Hematopoietic multipotent progenitor cell treated with erythropoietin and hydrocortisone succinate and interleukin-3 and kit ligand, for 17 days (in vitro differentiated cells): ENCODE data around the gene OR8H3.
"Not testable (repeated sequence)": the region's sequence is repeated elsewhere in the genome, so short reads cannot be mapped to it uniquely, and the experiment has no call there.

Source experiments
- DNase-seq: peaks from one replicate; pipeline ENCODE4 v3.0.0-alpha.2; 2015; ENCODE audit warnings: low spot score

OR8H3 gene, protein sequence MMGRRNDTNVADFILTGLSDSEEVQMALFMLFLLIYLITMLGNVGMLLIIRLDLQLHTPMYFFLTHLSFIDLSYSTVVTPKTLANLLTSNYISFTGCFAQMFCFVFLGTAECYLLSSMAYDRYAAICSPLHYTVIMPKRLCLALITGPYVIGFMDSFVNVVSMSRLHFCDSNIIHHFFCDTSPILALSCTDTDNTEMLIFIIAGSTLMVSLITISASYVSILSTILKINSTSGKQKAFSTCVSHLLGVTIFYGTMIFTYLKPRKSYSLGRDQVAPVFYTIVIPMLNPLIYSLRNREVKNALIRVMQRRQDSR

GRCh38 chr11:56122073-56122472 lies at the start of gene OR8H3:
OR8H3 (plus strand) TSS chr11:56122373; CDS start chr11:56122373, 0 bp downstream.
- DNase-seq: no peak

GRCh38 chr11:56089697-56090096 lies 32.5 kb upstream of the OR8H3 start:
- no peak for DNase-seq

DNA sequence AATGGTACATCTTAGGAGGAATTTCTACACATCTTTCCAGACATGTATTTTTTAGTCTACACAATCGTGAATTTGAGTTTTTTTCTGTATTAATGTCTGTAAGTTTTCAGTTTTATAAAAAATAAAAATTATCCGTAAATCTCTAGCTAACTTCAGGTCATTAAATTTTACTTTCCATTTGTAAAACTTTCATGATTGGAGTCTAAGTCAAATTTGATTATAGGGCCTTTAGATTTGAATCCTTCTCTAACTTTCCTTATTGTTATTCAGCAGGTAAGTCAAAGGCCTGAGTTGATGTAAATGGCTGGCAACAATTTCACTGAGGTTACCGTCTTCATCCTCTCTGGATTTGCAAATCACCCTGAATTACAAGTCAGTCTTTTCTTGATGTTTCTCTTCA lies 29.2 kb upstream of the OR8H3 start, which contains the start of gene OR8I2:
Gene OR8I2 (plus strand): TSS at position 301 of the 400 bp plus-strand sequence. CDS start 0 bp downstream, at position 301.
- no peak for DNase-seq

GRCh38 chr11:56103210-56103737 lies 18.9 kb upstream of the OR8H3 start, which contains the start of gene OR8H2:
OR8H2 (plus strand) TSS chr11:56103687; CDS start chr11:56105043, 1,356 bp downstream.
- no peak for DNase-seq

GRCh38 chr11:56140151-56140661 lies 18.0 kb downstream of the OR8H3 start, which contains the start of gene OR8J3:
OR8J3 (minus strand) TSS chr11:56140201; CDS start chr11:56137718, 2,483 bp downstream.
- no peak for DNase-seq

- not testable (repeated sequence) for DNase-seq
Measured at GRCh38 chr11:56143681-56144080, 21.5 kb downstream of the OR8H3 start.

DNA sequence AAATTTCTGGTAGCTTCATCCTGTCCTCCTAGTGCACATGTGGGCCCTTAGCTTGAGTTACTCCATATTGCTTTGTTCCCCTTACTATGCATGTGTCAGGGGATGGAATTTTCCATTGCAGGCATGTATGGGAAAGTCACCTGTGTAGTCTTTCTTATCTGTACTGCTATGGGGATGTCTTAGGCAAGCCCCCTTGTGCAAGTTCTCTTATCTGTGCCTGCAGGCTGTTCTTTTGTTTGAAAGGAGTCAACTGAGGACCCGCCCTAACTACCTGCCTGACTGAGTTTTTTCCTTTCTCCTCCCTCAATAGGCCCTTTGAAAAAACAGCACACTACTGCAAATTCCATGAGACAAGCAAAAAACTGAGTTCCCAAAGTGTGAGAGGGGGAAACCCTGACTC lies 29.2 kb downstream of the OR8H3 start:
- DNase-seq: no peak

GRCh38 chr11:56152333-56152732 lies 30.2 kb downstream of the OR8H3 start:
- DNase-seq: no peak

DNA sequence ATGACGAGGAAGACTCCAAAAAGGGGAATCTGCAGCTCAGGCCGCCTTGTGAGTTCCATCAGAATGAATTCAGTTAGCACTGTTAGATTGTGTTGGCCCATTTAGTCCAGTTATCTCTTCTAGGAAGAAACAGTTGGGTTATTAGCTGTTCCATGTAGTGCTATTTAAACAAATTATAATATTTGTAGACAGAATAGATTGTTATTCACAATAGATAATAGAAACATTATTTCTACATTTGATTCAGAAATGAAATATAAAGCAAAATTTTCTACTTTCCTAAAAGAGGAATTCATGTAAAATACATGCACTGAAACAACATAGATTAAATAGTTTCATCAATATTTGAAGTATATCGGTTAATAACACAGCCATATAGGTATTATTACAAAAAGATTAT lies 38.0 kb downstream of the OR8H3 start, which contains the start of gene OR8K5:
Gene OR8K5 (minus strand): TSS at position 101 of the 400 bp plus-strand sequence. CDS start 0 bp downstream, at position 101.
- no peak for DNase-seq

DNA sequence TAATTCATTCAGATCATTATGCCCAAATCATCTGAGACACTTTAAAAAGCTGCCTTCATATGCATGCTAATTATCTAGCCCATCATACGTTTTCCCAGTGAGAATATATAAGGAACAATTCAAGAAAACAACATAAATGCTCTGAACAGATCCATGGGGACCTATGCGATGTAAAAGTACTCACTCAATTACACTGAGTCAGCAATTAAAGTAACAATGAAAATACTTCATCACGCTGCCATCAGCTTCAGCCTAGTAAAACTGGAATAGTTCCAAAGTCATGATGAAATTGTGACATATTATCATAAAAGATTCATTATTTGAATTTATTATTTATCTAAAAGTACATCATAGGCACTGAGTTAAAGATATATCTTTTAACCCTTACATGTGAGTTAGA lies 41.6 kb downstream of the OR8H3 start:
- DNase-seq: no peak

GRCh38 chr11:56172256-56172830 lies 50.2 kb downstream of the OR8H3 start:
- no peak for DNase-seq
